Activated CD8-positive, alpha-beta memory T cell treated with anti-CD3 and anti-CD28 coated beads for 4 hours (primary cell): Measurements from ENCODE around the gene MRPL49.
"Not testable (repeated sequence)": the region's sequence is repeated elsewhere in the genome, so short reads cannot be mapped to it uniquely, and the experiment has no call there.

ENCODE experiments used
- DNase-seq, 2 donors: peaks; one replicate each; pipeline ENCODE4 v3.0.0-alpha.2; 2020; ENCODE audit warnings: low read depth in 2 of 2

The MRPL49 gene

GRCh38 chr11:65117206-65118096, 4.7 kb upstream of the MRPL49 start, which contains the start of gene ZNHIT2:
Gene ZNHIT2, minus strand, starts transcription at chr11:65117701. Its CDS starts 48 bp downstream, at chr11:65117653.
- peak; percentile 100 for DNase-seq

GRCh38 chr11:65118097-65118837, 3.9 kb upstream of the MRPL49 start:
- DNase-seq: no peak

DNA sequence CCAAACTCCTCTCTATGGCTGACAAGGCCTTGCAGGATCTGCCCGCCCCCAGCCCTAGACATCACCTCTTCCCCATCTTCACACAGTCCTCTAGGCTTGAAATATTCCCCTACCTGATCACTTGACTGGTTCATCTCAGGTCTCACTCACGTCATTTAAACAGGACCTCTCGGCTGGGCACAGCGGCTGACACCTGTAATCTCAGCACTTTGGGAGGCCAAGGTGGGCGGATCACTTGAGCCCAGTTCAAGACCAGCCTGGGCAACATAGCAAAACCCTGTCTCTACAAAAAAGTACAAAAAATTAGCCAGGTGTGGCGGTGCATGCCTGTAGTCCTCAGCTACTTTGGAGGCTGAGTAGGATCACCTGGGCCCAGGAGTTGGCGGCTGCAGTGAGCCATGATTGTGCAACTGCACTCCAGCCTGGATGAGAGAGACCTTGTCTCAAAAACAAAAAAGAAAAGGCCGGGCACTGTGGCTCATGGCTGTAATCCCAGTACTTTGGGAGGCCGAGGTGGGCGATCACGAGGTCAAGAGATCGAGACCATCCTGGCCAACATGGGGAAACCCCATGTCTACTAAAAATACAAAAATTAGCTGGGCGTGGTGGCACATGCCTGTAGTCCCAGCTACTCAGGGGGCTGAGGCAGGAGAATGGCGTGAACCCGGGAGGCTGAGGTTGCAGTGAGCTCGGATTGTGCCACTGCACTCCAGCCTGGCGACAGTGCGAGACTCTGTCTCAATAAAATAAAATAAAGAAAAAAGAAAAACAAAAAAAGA, 3.0 kb upstream of the MRPL49 start:
- DNase-seq: not testable (repeated sequence)

GRCh38 chr11:65119670-65119995, 2.5 kb upstream of the MRPL49 start:
- no peak for DNase-seq

DNA sequence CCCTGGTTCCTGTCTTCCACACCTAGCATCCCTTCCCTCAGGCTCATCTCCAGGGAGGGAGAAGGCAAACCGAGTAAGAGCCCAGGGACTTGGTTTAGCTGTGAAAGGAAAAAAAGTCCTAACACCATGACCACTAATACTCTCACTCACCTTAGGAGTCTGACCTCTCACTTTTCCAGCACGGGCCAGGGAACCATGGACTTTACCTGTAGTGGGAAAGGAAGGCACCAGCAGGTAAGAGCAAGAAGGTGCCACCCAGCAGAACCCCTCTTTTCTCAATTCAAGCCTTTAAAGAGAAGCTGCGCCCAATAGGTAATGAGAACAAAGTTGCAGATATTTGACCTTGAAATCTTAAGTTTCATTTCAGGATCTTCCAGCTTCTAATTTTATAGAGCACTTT, 1.3 kb upstream of the MRPL49 start:
- no peak for DNase-seq

DNA sequence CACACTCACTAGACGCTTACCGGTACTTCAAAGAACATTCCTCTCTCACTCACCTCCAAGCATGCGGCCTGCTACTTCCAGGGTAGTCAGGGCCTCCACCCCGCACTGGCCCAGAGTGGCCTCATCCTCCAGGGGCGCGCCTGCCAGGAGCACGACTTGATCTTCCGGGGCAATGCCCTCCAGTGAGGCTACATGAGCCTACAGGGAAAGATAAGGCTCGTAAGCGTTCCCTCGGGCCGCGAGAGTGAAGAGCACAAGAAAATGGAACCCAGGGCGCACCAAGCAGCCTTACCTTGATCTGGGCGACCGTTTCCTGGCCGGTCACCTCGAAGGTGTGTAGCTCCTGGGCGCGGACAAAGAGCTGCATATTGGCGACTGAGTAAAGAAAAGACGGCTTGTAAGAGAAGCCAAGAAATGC, 665 bp upstream of the MRPL49 start:
- DNase-seq: no peak

- no peak for DNase-seq
Observed at GRCh38 chr11:65124480-65125196, 2.5 kb downstream of the MRPL49 start.

- no peak for DNase-seq
Observed at GRCh38 chr11:65125197-65126056, 3.3 kb downstream of the MRPL49 start.

GRCh38 chr11:65126624-65127274, 4.6 kb downstream of the MRPL49 start:
- no peak for DNase-seq

- no peak for DNase-seq
Observed at GRCh38 chr11:65127473-65128181, 5.5 kb downstream of the MRPL49 start.

GRCh38 chr11:65128182-65129145, 6.3 kb downstream of the MRPL49 start:
- no peak for DNase-seq

DNA sequence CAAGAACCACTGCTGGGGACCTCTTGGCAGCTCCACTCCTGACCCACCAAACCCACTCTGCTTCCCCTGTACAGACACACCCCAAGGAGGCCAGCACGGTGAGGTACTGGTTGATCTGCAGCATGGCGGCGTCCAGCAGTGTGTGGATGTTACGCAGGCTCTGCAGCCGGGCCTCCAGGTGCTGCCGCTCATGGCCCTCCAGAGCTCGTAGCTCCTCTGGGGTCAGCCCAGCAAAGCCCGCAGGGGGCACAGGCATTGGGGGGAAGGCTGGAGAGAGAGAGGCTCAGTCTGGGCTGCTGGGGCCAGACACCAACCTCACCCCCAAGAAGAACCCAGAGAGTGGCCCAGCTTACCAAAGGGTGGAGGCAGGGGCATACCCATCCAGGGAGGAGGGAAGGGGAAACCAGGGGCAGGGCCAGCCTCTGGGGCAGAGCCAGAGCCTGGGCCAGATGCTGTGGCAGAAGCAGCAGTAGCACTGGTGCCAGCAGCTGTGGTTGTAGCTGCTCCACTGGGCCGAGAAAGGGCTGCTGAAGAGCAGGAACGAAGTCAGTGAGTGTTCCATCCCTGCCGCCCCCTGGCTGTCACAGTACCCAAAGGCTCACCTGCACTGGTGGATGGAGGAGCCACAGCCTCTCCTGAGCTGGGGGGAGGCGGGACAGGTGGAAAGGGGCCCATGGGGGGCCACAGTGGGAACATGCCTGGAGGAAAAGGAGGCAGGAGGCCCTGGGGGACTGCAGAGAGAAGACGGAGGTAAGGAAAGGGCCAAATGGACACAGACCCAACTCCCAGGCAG, 7.7 kb downstream of the MRPL49 start:
- DNase-seq: no peak

DNA sequence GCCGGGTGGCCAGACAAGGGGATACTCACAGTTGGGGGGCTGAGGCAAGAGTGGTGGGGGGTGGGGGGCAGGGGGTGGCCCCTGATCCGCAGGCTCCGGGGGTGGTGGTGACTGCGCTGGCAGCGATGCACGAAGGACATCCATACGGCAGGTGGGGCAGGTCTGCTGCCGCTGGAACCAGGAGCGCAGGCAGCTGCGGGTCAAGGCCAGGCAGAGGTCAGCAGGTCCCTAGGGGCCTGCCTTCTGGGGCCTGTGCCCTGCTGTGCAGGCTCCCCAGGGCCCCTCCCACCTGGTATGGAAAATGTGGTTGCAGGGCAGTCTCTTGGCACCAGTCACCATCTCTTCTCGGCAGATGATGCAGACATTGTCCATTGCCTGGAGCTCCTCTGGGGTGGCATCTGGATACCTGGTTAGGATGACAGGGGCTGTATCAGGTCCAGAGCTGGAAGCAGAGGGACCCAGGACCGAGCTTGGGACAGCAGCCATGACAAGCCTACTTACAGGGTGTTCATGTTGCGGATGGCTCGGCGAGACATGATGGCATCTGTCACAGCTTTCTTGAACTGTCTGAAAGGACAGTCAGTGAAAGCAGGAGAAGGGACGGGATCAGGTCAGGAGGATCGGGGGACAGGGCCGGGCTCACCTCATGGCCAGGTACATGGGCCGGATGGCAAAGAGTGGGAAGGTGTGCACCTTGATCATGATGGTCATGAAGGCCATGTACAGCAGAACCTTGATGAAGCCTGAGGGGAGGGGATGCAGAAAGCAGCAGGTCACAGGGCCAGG, 8.7 kb downstream of the MRPL49 start:
- DNase-seq: no peak

DNA sequence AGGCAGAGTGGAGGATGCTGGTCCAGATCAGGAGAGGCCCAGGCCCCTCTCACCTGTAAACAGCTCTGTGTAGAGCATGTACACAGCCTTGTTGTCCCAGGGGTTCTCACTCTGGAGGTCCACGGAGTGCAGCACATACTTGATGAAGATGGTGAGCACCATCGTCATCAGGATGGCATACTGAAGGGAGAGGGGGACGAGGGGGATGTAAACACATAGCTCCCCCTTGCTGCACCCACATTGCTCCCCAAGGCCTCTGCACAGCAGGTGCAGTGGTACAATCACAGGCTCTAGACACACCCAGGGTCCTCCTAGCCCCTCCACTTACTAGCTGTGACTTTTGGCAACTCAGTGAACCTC, 9.3 kb downstream of the MRPL49 start:
- DNase-seq: no peak

DNA sequence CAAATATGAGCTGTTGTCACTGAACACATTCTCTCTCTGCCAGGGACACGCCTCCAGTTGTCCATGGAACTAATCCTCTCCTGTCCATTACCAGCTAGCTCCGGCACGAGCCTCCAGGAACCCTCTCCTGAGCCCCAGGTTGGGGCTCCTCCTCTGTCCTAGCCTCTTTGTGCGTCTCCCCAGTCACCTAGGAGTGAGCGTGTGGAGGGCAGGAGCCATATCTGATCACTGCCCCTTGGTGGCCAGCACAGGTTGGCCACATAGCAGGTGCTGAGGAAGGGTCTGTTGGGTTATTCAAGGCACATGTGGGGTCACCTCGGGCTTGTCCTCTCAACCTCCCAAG, 9.7 kb downstream of the MRPL49 start:
- DNase-seq: no peak

DNA sequence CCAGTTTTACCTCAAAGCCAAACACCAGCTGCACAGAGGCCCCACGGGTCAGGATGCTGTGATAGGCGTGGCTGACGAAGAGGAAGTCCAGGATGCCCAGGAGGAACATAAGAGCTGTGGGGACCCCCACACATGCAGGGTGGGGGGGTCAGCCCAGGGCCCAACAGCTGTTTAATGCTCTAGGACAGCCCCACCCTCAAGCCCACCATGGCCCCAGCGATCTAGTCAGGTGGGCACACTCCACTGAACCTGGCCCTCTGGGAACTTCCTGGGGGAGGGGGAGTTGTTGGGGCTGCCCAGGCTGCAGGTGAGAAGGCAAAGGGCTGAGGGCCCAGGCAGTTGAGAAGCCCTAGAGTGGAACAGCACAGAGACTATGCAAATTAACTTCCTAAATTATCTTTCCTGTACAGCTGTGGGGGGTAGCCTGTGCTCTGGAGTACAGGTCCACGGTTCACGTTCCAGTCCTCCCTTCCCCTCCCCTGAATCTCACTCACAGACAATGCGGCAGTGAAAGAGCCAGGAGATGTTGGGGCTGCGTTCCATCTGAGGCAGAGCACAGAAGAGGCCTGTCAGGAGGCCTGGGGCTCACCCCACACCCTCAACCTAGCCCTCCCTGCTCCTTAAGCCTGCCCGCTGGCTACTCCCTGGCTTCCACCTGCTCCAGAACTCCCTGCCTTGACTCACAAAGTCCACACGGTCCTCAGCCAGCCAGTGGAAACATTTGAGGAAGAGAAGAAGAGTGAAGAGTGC, 10.3 kb downstream of the MRPL49 start:
- DNase-seq: no peak
